ENCODE results near the gene BTG4.

- TF ChIP-seq CTCF (IDR thresholded peaks at IDR 0.05) (no peak), POLR2AphosphoS5 (IDR thresholded peaks at IDR 0.05) (no peak), POLR2A (IDR thresholded peaks at IDR 0.05) (no peak)
Measured at GRCh38 chr11:111524056-111524455, 11.9 kb upstream of the BTG4 start.

All from upper lobe of left lung (tissue), 4 donors.